Naive thymus-derived CD8-positive, alpha-beta T cell (primary cell): ENCODE measurements around the gene CEND1. TPM values are rescaled to one million over a fixed set of nuclear protein-coding genes. Genes with fewer than 3 reads are reported as not detected.

Experiments used
- ATAC-seq, 2 donors: fragments of 150-1000 bp; cut with Tn5 transposase in 1 of 2; sonication (Bioruptor Pico), chemical (Tn5 transposase) in 1 of 2; 1 replicate in 1 of 2; 2 replicates in 1 of 2; pipeline ENCODE4 v1.10.0; 2021; ENCODE audit warnings: mild to moderate bottlenecking in 2 of 2, moderate library complexity in 2 of 2
- POLR2A ChIA-PET: fragments of 350-600 bp; sonication (Branson Sonifier 250); formaldehyde crosslinking; loops from one replicate; lab custom pipeline; 2021; ENCODE audit warnings: antibody characterized with exemption; lab: Charles Lee
- DNase-seq, 10 donors: peaks; one replicate each; pipeline versions ENCODE4 v3.0.0 to v3.0.0-alpha.2; 2020 to 2022
- H3K27ac Mint-ChIP-seq, 10 donors: one replicate each; pipeline ENCODE4 v1.8.0; 2020 to 2022; ENCODE audit warnings: mild to moderate bottlenecking in 10 of 10, mixed read lengths in 10 of 10, moderate library complexity in 4 of 10, inconsistent platforms in 1 of 10
- H3K27me3 Mint-ChIP-seq, 5 donors: one replicate each; pipeline ENCODE4 v1.8.0; 2021 to 2022; ENCODE audit warnings: mixed read lengths in 5 of 5
- H3K36me3 Mint-ChIP-seq, 3 donors: one replicate each; pipeline ENCODE4 v1.8.0; 2020 to 2022; ENCODE audit warnings: mixed read lengths in 3 of 3, mild to moderate bottlenecking in 2 of 3, inconsistent platforms in 1 of 3
- H3K4me1 Mint-ChIP-seq, 4 donors: one replicate each; pipeline ENCODE4 v1.8.0; 2021 to 2022; ENCODE audit warnings: mixed read lengths in 4 of 4
- H3K4me3 Mint-ChIP-seq, 10 donors: one replicate each; pipeline ENCODE4 v1.8.0; 2020 to 2022; ENCODE audit warnings: mild to moderate bottlenecking in 10 of 10, mixed read lengths in 10 of 10, moderate library complexity in 6 of 10, inconsistent platforms in 1 of 10
- H3K9me3 Mint-ChIP-seq, 9 donors: one replicate each; pipeline ENCODE4 v1.8.0; 2020 to 2022; ENCODE audit warnings: mixed read lengths in 9 of 9, mild to moderate bottlenecking in 3 of 9, inconsistent platforms in 1 of 9, moderate library complexity in 1 of 9
- polyA plus RNA-seq, 3 donors: library from polyadenylated mRNA; unstranded; fragments of 300-500 nt; fragmentation: Illumina TruSeq; gene quantifications; one replicate each; pipeline ENCODE4 v1.2.3, GENCODE V29; 2021
- total RNA-seq, 8 experiments: library from RNA in 2 of 8; stranded (reverse) in 2 of 8; gene quantifications; one replicate each; pipeline ENCODE4 v1.2.3 and lab custom pipeline; 2021 to 2026

Gene CEND1
- total and polyA plus RNA-seq, 5 experiments from 2014 or later, result not detected

DNA sequence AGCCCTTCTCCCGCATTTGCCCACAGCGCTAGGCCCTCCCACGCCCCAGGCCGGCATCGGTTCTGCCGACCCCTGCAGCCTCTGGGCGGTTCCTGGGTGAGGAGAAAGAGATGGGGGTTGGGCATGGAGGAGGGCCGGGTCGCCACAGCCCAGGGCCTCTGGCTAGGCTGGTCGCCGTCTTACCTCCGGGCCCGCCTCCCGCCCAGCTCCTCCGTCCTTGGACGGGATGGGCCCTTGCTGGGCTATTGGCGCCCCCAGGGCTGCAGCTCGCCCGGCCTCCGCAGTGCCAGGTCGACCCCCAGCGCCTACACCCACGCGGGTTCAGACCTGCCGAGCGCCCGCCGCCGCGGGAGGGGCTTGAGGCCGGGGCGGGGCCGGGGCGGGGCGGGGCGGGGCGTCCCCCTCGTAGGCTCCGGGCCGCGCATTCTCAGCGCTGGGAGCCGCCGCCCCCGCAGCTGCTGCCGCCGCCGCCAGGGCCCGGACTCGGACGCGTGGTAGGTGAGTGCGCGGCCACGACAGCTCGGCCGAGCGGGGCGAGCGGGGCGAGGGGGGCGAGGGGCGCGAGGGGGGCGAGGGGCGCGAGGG, 42.7 kb upstream of the CEND1 start, which contains the start of gene CD151:
Gene CD151 (plus strand): TSS at position 424 of the 585 bp plus-strand sequence. CDS start 3,118 bp downstream, outside the sequence.
- ATAC-seq (peak; percentile 56 to 60), DNase-seq (peak in 2 of 10 donors; percentile 61 to 62)
- H3K36me3 Mint-ChIP-seq, result no peaks in the 10 kb centered on the region
- H3K4me3 Mint-ChIP-seq, result peak within 1 kb of the TSS; percentile 60 to 83 (median 72)
- peaks cover 6 to 47% (median 40%) of the 10 kb centered on the region in 4 donors for H3K4me1 Mint-ChIP-seq
- POLR2A ChIA-PET, result interaction anchor here (1.0 to 12.0 kb wide), 4 partner anchors 10 to 42 kb away, joined by 3 to 127 read pairs (median 28); partner anchors contain the start of genes CEND1, PNPLA2, POLR2L and RPLP2
- H3K27me3 Mint-ChIP-seq, result peaks cover 0 to 25% (median 12%) of the 10 kb centered on the region in 5 donors
- H3K27ac Mint-ChIP-seq, result peak within 1 kb of the TSS in 3 of 10 donors; percentile 21 to 25 (median 24)
- no peaks in the 10 kb centered on the region for H3K9me3 Mint-ChIP-seq

DNA sequence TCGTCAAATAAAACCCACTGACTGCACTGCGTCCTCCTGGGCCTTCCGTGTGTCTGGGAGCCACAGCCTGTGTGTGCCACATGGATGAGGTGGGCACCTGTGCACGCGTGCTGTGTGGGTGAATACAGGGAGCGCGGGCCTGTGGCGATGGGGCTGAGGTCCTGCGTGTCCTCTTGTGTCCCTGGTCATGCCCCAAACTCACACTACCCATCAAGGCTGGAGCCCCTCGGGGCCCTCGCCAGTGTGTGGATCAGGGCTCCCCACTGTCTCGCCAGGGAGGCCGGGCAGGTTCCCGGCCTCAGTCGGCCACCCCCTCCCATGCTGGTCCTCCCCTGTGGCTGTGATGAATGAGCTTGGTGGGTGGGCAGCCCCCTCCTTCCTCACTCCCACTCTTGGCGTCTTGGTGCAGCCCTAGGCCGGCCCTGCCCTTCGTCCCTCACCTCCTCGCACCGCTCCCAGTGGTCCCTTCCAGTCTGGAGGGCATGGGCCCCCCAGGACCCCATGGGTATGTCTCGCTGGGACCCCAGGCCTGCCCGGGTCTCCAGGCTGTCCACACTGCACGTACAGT, 42.2 kb upstream of the CEND1 start:
- DNase-seq (no peak), ATAC-seq (no peak)
- Mint-ChIP-seq H3K27ac (peak overlapping the region in 2 of 10 donors; percentile 24 to 25), H3K4me1 (peaks cover 8 to 50% (median 42%) of the 10 kb centered on the region in 4 donors), H3K36me3 (no peaks in the 10 kb centered on the region), H3K27me3 (peaks cover 0 to 26% (median 14%) of the 10 kb centered on the region in 5 donors), H3K4me3 (peak overlapping the region; percentile 18 to 83 (median 61)), H3K9me3 (no peaks in the 10 kb centered on the region)
- POLR2A ChIA-PET, result interaction anchor here (0.8 to 12.0 kb wide), 5 partner anchors 10 to 42 kb away, joined by 3 to 127 read pairs (median 6); partner anchors contain the start of genes CEND1, PIDD1, PNPLA2 and POLR2L

DNA sequence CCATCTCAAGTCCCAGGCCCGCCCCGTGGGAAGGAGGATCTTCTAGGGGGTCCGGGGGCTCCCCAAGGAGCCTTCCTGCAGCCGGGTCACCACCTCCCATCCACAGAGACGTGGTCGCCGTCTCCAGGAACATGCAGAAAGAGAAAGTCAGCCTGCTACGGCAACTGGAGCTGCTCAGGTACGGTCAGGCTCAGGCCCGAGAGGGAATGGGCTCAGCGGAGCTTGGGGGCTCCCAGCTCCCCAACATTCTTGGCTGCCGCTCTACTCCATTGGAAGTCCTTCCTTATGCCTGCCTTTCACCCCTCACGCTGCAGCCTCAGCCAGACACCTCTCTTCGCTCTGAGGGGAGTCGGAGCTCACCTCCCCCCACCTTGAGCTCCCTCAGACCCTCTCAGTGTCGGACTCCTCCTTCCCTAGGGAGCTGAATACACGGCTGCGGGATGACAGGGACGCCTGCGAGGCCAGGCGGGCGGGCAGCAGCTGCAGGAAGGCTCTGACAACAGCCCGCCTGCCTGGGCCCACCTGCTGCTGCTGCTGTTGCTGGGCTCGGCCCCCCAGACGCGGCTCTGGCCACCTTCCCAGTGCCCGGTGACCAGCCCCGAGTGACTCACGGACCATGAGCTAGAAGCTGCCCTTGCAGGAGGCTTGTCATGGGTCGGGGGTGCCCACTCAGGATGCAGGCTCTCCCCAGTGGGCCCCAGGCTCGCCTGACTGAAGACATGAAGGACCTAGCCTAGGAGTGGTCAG, 41.4 kb upstream of the CEND1 start:
- DNase-seq, result no peak
- peaks cover 0 to 30% (median 14%) of the 10 kb centered on the region in 5 donors for H3K27me3 Mint-ChIP-seq
- no peaks in the 10 kb centered on the region for H3K9me3 Mint-ChIP-seq
- POLR2A ChIA-PET, result interaction anchor here (0.8 to 12.0 kb wide), 5 partner anchors 11 to 26 kb away, joined by 3 to 127 read pairs (median 6); partner anchors contain the start of genes PIDD1, PNPLA2, POLR2L and RPLP2
- no peaks in the 10 kb centered on the region for H3K36me3 Mint-ChIP-seq
- H3K27ac Mint-ChIP-seq, result peak overlapping the region in 2 of 10 donors; percentile 22 to 34
- H3K4me3 Mint-ChIP-seq, result peak overlapping the region in 9 of 10 donors; percentile 18 to 83 (median 62)
- no peak for ATAC-seq
- H3K4me1 Mint-ChIP-seq, result peaks cover 8 to 50% (median 46%) of the 10 kb centered on the region in 4 donors

DNA sequence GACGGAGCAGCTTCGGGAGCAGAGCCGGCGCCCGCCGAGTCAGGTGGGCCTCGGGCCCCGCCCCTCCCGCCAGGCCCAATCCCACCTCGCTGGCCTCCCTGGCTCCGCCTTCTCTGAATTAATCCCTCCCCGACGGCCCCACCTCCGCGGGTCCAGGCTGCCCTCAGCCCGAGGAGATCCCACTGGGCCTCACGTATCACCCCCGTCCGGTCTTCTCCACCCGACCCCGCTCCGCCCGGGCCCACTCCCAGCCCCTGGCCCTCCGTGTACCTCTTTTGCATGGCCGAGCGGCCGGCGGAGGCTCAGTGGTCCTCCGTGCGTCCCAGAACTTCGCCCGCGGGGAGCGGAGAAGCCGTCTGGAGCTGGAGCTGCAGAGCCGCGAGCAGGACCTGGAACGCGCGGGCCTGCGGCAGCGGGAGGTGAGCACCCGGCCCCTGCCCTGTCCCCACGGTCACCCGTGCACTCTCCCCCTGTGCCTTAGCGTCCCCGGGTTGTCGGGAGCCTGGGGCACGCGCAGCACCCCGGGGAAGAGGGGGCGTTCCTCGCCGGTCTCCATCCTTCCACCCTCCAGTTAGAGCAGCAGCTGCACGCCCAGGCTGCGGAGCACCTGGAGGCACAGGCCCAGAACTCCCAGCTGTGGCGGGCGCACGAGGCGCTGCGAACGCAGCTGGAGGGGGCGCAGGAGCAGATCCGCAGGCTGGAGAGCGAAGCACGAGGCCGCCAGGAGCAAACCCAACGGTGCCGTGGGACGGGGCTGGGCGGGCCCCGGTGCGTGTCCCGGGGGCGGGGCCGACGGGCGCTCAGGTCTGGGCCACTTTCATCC, 40.6 kb upstream of the CEND1 start:
- POLR2A ChIA-PET, result interaction anchor here (1.1 to 12.0 kb wide), 4 partner anchors 10 to 28 kb away, joined by 3 to 127 read pairs (median 27); partner anchors contain the start of genes PNPLA2, POLR2L and TSPAN4
- Mint-ChIP-seq H3K4me1 (peaks cover 8 to 50% (median 47%) of the 10 kb centered on the region in 4 donors), H3K27ac (no peak overlapping the region), H3K9me3 (no peaks in the 10 kb centered on the region), H3K36me3 (peaks cover 0 to 1% (median 0%) of the 10 kb centered on the region in 3 donors), H3K4me3 (peak overlapping the region; percentile 28 to 77 (median 64)), H3K27me3 (peaks cover 0 to 30% (median 14%) of the 10 kb centered on the region in 5 donors)
- DNase-seq (peak in 9 of 10 donors; percentile 44 to 77 (median 59)), ATAC-seq (peak; percentile 54 to 63)

DNA sequence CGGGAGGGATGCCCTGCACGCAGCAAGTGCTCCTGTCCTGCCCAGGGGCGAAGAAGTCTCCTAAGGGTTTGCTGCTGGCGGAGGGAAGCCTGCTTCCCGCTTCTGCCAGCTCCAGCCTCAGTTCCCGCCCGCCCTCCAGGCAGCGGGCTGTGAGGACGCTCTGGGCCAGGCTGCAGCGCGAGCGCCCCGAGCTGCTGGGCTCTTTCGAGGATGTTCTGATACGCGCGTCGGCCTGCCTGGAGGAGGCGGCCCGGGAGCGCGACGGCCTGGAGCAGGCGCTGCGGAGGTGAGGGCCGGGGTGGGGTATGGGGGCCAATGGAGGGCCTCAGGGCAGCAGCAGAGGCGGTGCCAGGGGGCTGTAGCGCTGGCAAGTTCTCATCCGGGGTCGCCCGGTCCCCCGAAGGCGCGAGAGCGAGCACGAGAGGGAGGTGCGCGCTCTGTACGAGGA, 40.0 kb upstream of the CEND1 start:
- Mint-ChIP-seq H3K9me3 (no peaks in the 10 kb centered on the region), H3K27ac (no peak overlapping the region), H3K4me1 (peaks cover 8 to 50% (median 47%) of the 10 kb centered on the region in 4 donors), H3K36me3 (peaks cover 0 to 8% (median 5%) of the 10 kb centered on the region in 3 donors), H3K27me3 (peaks cover 0 to 37% (median 14%) of the 10 kb centered on the region in 5 donors), H3K4me3 (peak overlapping the region; percentile 28 to 77 (median 64))
- DNase-seq (no peak), ATAC-seq (peak; percentile 8 to 17)
- POLR2A ChIA-PET, result interaction anchor here (1.1 to 12.0 kb wide), 4 partner anchors 9 to 28 kb away, joined by 3 to 127 read pairs (median 27); partner anchors contain the start of genes PNPLA2, POLR2L and TSPAN4

DNA sequence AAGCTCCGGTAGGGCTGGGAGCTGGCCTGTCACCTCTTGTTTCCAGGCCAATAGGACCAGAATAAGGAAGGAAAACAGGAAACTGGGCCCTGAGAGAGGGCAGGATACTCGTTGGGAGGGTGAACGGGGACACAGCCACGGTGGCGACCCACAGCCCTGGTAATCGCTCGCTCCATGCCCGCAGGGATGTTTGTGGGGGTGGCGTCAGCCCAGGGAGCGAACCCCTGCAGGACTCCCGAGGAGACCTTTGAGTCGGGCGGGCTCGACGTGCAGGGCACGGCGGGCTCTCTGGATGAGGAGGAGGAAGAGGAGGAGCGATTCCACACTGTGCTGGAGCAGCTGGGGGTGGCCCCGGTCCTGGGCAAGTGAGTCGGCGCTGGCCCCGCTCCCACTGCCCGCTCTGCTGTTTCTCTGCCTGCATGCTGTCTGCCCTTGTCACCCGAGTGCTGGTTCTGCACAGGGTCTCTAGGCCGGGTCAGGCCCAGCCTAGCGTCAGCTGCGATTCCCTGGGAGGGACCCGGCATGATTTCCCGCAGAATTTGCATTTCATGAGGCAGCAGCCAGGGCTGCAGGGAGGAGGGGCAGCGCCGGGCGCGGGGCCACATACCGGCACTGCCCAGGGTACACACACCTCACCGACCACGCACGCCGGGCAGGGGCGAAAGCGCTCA, 39.4 kb upstream of the CEND1 start:
- Mint-ChIP-seq H3K36me3 (peaks cover 0 to 10% (median 8%) of the 10 kb centered on the region in 3 donors), H3K4me3 (peak overlapping the region in 8 of 10 donors; percentile 6 to 77 (median 62)), H3K9me3 (no peaks in the 10 kb centered on the region), H3K27me3 (peaks cover 0 to 38% (median 14%) of the 10 kb centered on the region in 5 donors), H3K4me1 (peaks cover 8 to 50% (median 43%) of the 10 kb centered on the region in 4 donors), H3K27ac (peak overlapping the region in 1 of 10 donors; percentile 63)
- DNase-seq, result no peak
- ATAC-seq, result no peak
- POLR2A ChIA-PET, result interaction anchor here (0.7 to 12.0 kb wide), 5 partner anchors 9 to 35 kb away, joined by 3 to 127 read pairs (median 7); partner anchors contain the start of genes PNPLA2, POLR2L and TSPAN4

DNA sequence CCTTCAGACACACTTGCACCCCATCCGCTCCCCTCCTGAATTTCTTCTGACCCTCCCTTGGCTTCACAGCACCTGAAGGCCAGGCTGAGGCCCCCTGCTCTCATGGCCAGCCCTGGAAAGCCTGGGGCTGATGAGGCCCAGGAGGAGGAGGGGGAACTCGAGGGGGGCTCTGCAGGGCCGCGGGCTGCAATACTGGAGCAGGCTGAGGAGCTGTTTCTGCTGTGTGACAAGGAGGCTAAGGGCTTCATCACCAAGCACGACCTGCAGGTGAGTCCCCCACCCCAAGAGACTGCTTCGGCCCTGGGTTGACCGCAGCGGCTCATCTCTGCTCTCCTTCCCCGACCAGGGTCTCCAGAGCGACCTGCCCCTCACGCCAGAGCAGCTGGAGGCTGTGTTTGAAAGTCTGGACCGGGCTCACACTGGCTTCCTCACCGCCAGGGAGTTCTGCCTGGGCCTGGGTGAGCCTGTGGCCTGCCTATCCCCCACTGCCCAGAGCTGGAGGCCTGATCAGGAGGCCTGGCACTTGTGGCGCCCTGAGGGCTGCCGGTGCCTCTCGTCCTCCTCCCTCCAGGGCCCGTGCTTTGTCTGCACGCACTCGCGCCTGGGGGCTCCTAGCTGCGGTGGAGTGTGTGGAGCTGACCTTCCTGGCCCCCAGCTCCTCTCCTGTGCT, 38.8 kb upstream of the CEND1 start:
- peaks cover 6 to 50% (median 36%) of the 10 kb centered on the region in 4 donors for H3K4me1 Mint-ChIP-seq
- POLR2A ChIA-PET, result interaction anchor here (0.7 to 12.0 kb wide), 4 partner anchors 8 to 34 kb away, joined by 3 to 127 read pairs (median 29); partner anchors contain the start of genes PNPLA2, POLR2L and TSPAN4
- peak overlapping the region in 1 of 10 donors; percentile 63 for H3K27ac Mint-ChIP-seq
- peak overlapping the region in 9 of 10 donors; percentile 33 to 86 (median 67) for H3K4me3 Mint-ChIP-seq
- H3K27me3 Mint-ChIP-seq, result peaks cover 0 to 38% (median 14%) of the 10 kb centered on the region in 5 donors
- peaks cover 0 to 16% (median 8%) of the 10 kb centered on the region in 3 donors for H3K36me3 Mint-ChIP-seq
- ATAC-seq, result no peak
- no peak for DNase-seq
- H3K9me3 Mint-ChIP-seq, result no peaks in the 10 kb centered on the region

DNA sequence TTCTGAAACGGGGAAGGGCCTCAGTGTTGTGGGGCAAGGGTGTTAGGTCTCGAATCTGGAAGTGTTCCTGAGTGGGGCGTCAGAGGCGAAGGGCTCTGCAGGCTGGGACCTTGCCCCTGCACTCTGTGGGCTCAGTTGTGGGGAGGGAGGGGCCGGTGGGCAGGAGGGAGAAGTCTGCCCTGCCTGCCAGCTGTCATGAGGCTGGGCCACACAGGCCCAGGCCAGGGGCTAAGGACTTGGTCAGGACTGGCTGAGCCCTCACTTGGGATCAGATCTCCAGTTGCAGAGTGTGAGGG, 38.0 kb upstream of the CEND1 start, which contains the start of gene CRACR2B:
Gene CRACR2B (plus strand): TSS at position 23 of the 296 bp plus-strand sequence. CDS start 689 bp downstream, outside the sequence.
- DNase-seq (no peak), ATAC-seq (no peak)
- H3K36me3 Mint-ChIP-seq, result peaks cover 0 to 23% (median 8%) of the 10 kb centered on the region in 3 donors
- peak within 1 kb of the TSS; percentile 64 to 86 (median 76) for H3K4me3 Mint-ChIP-seq
- no peaks in the 10 kb centered on the region for H3K9me3 Mint-ChIP-seq
- peaks cover 0 to 40% (median 14%) of the 10 kb centered on the region in 5 donors for H3K27me3 Mint-ChIP-seq
- POLR2A ChIA-PET, result interaction anchor here (6.2 to 12.0 kb wide), 2 partner anchors 7 to 14 kb away, joined by 51 to 127 read pairs; partner anchors contain the start of genes PNPLA2, POLR2L and TSPAN4
- H3K27ac Mint-ChIP-seq, result peak within 1 kb of the TSS in 2 of 10 donors; percentile 27 to 74
- peaks cover 6 to 50% (median 36%) of the 10 kb centered on the region in 4 donors for H3K4me1 Mint-ChIP-seq

DNA sequence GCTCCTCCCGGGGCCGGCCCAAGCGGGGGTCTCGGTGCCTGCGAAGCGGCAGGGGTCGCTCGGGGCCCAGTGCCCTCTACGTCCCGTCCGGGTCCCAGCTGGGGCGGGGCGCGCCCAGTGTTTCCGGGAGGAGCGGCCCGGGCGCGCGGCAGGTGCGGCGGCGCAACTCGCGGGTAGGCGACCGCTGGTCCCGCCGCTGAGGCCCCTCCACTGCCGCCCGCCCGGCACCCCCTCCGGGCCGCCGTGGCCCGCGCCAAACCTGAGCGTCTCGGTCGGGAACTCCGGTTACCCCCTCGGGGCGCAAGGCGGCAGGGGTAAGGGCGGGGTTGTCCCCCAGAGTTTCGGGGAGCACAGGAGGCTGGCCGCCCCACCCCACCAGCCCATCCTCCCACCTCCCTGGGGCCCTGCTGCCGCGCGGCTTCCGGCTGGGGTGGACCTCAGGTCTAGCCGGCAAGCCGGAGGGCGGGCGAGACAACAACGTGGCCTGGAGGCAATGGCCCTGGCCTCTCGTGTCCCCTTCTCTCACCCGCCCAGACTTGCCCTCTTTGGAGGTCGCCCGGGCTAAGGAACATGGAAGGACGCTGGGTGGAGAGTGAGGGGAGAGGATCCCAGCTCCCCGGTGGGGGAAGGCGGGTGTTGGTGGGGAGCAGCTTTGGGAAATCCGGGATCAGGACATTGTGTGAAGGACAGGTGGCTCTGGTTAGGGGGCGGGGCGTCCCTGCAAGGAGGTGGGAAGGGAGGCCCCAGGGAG, 37.4 kb upstream of the CEND1 start:
- Mint-ChIP-seq H3K4me3 (peak overlapping the region; percentile 20 to 86 (median 69)), H3K27ac (peak overlapping the region in 1 of 10 donors; percentile 74), H3K9me3 (no peaks in the 10 kb centered on the region), H3K4me1 (peaks cover 6 to 52% (median 36%) of the 10 kb centered on the region in 4 donors), H3K36me3 (peaks cover 0 to 28% (median 11%) of the 10 kb centered on the region in 3 donors), H3K27me3 (peaks cover 0 to 40% (median 14%) of the 10 kb centered on the region in 5 donors)
- DNase-seq (no peak), ATAC-seq (peak; percentile 4 to 15)
- POLR2A ChIA-PET, result interaction anchor here (6.2 to 12.0 kb wide), 2 partner anchors 7 to 15 kb away, joined by 51 to 127 read pairs; partner anchors contain the start of genes PNPLA2, POLR2L and TSPAN4
